K562 (cell line): ENCODE data around the gene ZNF761. TPM values are rescaled to one million over a fixed set of nuclear protein-coding genes. Genes with fewer than 3 reads are reported as not detected.
A peak's percentile ranks its signal among the peaks of the same experiment; 100 is the strongest.

ENCODE experiments used
- ATAC-seq: fragments of 200-7000 bp; cut with Tn5 transposase; 3 replicates; pipeline ENCODE4 v1.9.1; 2020; ENCODE audit warnings: moderate library complexity
- BruUV-seq: library from RNA; stranded (reverse); fragments of 400-500 nt; replicated peaks from 2 replicates; lab custom pipeline; 2021; lab: Mats Ljungman, UMichigan
- CTCF ChIA-PET: fragments of 300-600 bp; formaldehyde crosslinking; extraction: SDS; loops from one replicate; lab custom pipeline; 2021; ENCODE audit warnings: low intra/inter-chr PET ratio; lab: Yijun Ruan, JAX
- POLR2A ChIA-PET: fragments of 300-600, 350-650 bp; sonication (Branson Sonifier 250); formaldehyde crosslinking; extraction: SDS; loops from one replicate; lab custom pipeline; 2021; ENCODE audit warnings: antibody characterized with exemption, inconsistent platforms; lab: Yijun Ruan, JAX
- DNase-seq, 4 experiments: peaks; one replicate each; pipeline versions ENCODE4 v3.0.0 to v3.0.0-alpha.2; 2011 to 2018; ENCODE audit warnings: low spot score in 3 of 4, mixed read lengths in 3 of 4; ENCODE audit errors: extremely low read depth in 1 of 4
- FAIRE-seq: peaks from 2 replicates; lab custom pipeline; 2011; peaks lifted over from hg19 to GRCh38; lab: Jason Lieb, UNC
- H2AFZ ChIP-seq: 2 replicates; pipeline ENCODE4 v1.6.0; 2011; ENCODE audit warnings: low read depth, low read length, control low read depth, inconsistent platforms
- H3K27ac ChIP-seq: fragments of 200-600 bp; 3 replicates; pipeline ENCODE4 v1.8.0; 2011; ENCODE audit warnings: low read depth, mild to moderate bottlenecking, control low read depth, inconsistent platforms, low read length, moderate library complexity, mixed read lengths; ENCODE audit errors: extremely low read depth
- H3K27me3 ChIP-seq, 2 experiments: fragments of 300-600 bp in 1 of 2; 2 replicates in 1 of 2; 3 replicates in 1 of 2; pipeline versions ENCODE4 v1.6.0 to v1.8.0; 2011; ENCODE audit warnings: inconsistent platforms in 2 of 2, low read length in 2 of 2, mild to moderate bottlenecking in 1 of 2, mixed read lengths in 1 of 2, moderate library complexity in 1 of 2; ENCODE audit not compliant: control insufficient read depth in 2 of 2, insufficient read depth in 2 of 2
- H3K36me3 ChIP-seq: fragments of 300-600 bp; 3 replicates; pipeline ENCODE4 v1.8.0; 2011; ENCODE audit warnings: mild to moderate bottlenecking, low read length, inconsistent platforms; ENCODE audit not compliant: control insufficient read depth, insufficient read depth
- H3K4me1 ChIP-seq, 2 experiments: fragments of 200-600 bp in 1 of 2; replicated peaks in 1 of 2; 2 replicates in 1 of 2; 3 replicates in 1 of 2; pipeline versions ENCODE4 v1.5.1 to v1.8.0; 2011; ENCODE audit warnings: inconsistent platforms in 2 of 2, low read length in 2 of 2, mild to moderate bottlenecking in 1 of 2, mixed read lengths in 1 of 2, moderate library complexity in 1 of 2; ENCODE audit not compliant: control insufficient read depth in 2 of 2, insufficient read depth in 2 of 2
- H3K4me2 ChIP-seq: 2 replicates; pipeline ENCODE4 v1.6.1; 2011; ENCODE audit warnings: low read length, control low read depth, inconsistent platforms, mixed read lengths; ENCODE audit not compliant: insufficient read depth
- H3K4me3 ChIP-seq: fragments of 200-600 bp; sonication (generic), shearing (Covaris generic); 2 replicates; pipeline ENCODE4 v1.5.1; 2016; ENCODE audit warnings: control low read depth, inconsistent platforms
- H3K79me2 ChIP-seq: fragments of 200-600 bp; 3 replicates; pipeline ENCODE4 v1.8.0; 2011; ENCODE audit warnings: low read length, inconsistent platforms; ENCODE audit not compliant: control insufficient read depth, insufficient read depth
- H3K9ac ChIP-seq, 2 experiments: 2 replicates each; pipeline versions ENCODE4 v1.6.0 to v1.6.1; 2011; ENCODE audit warnings: low read depth in 2 of 2, low read length in 2 of 2, control low read depth in 1 of 2, inconsistent platforms in 1 of 2, mild to moderate bottlenecking in 1 of 2, mixed read lengths in 1 of 2; ENCODE audit not compliant: insufficient read depth in 1 of 2
- H3K9me1 ChIP-seq: one replicate; pipeline ENCODE4 v1.6.0; 2011; ENCODE audit warnings: inconsistent platforms, mild to moderate bottlenecking, low read length, moderate library complexity; ENCODE audit not compliant: control insufficient read depth, insufficient read depth
- H3K9me3 ChIP-seq: replicated peaks from 2 replicates; pipeline ENCODE4 v1.5.1; 2011; ENCODE audit warnings: low read depth, low read length, inconsistent platforms; ENCODE audit not compliant: control insufficient read depth, insufficient read depth
- H4K20me1 ChIP-seq: replicated peaks from 2 replicates; pipeline ENCODE4 v1.6.1; 2011; ENCODE audit warnings: low read length, inconsistent platforms, mixed read lengths; ENCODE audit not compliant: control insufficient read depth, insufficient read depth
- IRF1 ChIP-seq: sonication (generic); formaldehyde crosslinking; IDR thresholded peaks from 2 replicates; pipeline ENCODE4 v1.8.0; 2022; ENCODE audit warnings: missing genetic modification reagents, mild to moderate bottlenecking, borderline replicate concordance
- NR2C1 ChIP-seq, 2 experiments: fragments of 450-650 bp; IDR thresholded peaks; 2 replicates each; pipeline ENCODE4 v1.6.1; 2017; ENCODE audit warnings: mild to moderate bottlenecking in 2 of 2, antibody characterized with exemption in 1 of 2, inconsistent platforms in 1 of 2, missing compliant biosample characterization in 1 of 2, missing genetic modification characterization in 1 of 2
- NR2C2 ChIP-seq, 2 experiments: fragments of 200-800 bp in 1 of 2; sonication (Bioruptor generic) in 1 of 2; sonication (generic) in 1 of 2; formaldehyde crosslinking in 1 of 2; IDR thresholded peaks; 2 replicates each; pipeline versions ENCODE4 v1.6.1 to v1.8.0; 2016 to 2022; ENCODE audit warnings: mild to moderate bottlenecking in 1 of 2, missing compliant biosample characterization in 1 of 2, missing genetic modification characterization in 1 of 2, missing genetic modification reagents in 1 of 2
- POLR2G ChIP-seq: fragments of 200-400 bp; formaldehyde crosslinking; IDR thresholded peaks from 2 replicates; pipeline ENCODE4 v1.6.1; 2017; ENCODE audit warnings: low read depth, mild to moderate bottlenecking, antibody characterized with exemption, low read length, moderate library complexity
- SAP30 ChIP-seq: fragments of 200-600 bp; sonication (generic); IDR thresholded peaks from 2 replicates; pipeline ENCODE4 v1.6.1; 2012; ENCODE audit warnings: borderline replicate concordance, low read depth, mild to moderate bottlenecking, moderate library complexity, low read length, control low read depth, inconsistent platforms; ENCODE audit not compliant: insufficient read depth, poor library complexity, severe bottlenecking
- TOE1 ChIP-seq, 2 experiments: fragments of 450-650 bp in 1 of 2; sonication (generic) in 1 of 2; formaldehyde crosslinking in 1 of 2; IDR thresholded peaks; 2 replicates each; pipeline versions ENCODE4 v1.7.1 to v1.8.0; 2016 to 2022; ENCODE audit warnings: borderline replicate concordance in 2 of 2, mild to moderate bottlenecking in 2 of 2, antibody characterized with exemption in 1 of 2, inconsistent platforms in 1 of 2, low read depth in 1 of 2, missing genetic modification reagents in 1 of 2, moderate library complexity in 1 of 2
- TSC22D4 ChIP-seq: fragments of 450-650 bp; IDR thresholded peaks from 2 replicates; pipeline ENCODE4 v1.6.1; 2016; ENCODE audit warnings: missing genetic modification characterization, missing biosample characterization, control low read depth
- WGBS: fragments of 100-300 bp; shearing (Covaris generic); methylation state at CpG from one replicate; pipeline ENCODE4 v1.1.6; 2016; ENCODE audit warnings: low coverage, mixed read lengths; ENCODE audit not compliant: insufficient coverage; ENCODE audit errors: missing lambda C conversion rate; 5-methylcytosine and 5-hydroxymethylcytosine counted together
- in situ Hi-C: fragments of 300-500 bp; cut with MboI; formaldehyde crosslinking; loops from 4 replicates; pipeline ENCODE4 v1.15.0; 2018; ENCODE audit warnings: inconsistent platforms, mixed read lengths
- intact Hi-C: fragments of 100-400 bp; cut with micrococcal nuclease; formaldehyde crosslinking; loops from 2 replicates; pipeline ENCODE4 v1.14.2; 2022
- polyA plus RNA-seq, 8 experiments: library from polyadenylated mRNA; depleted of rRNA in 4 of 8; stranded (reverse) in 5 of 8; unstranded in 3 of 8; fragments of >200 nt; fragmentation: Nextera tagmentation in 2 of 8; fragmentation: Illumina TruSeq in 1 of 8; extraction: Ambion mirVana in 2 of 8; extraction: Trizol in 1 of 8; gene quantifications; 2 replicates each; pipeline versions ENCODE4 v1.2.1 to v1.2.3, GENCODE V29; 2011 to 2014; ENCODE audit warnings: inconsistent platforms in 1 of 8, missing spikeins in 1 of 8
- total RNA-seq, 7 experiments: library from RNA; depleted of rRNA in 6 of 7; stranded (reverse); fragments of >200 nt in 6 of 7; fragmentation: Illumina TruSeq in 2 of 7; extraction: Trizol in 2 of 7; gene quantifications; 2 replicates each; pipeline versions ENCODE4 v1.2.1 to v1.2.3, GENCODE V29; 2011 to 2021; ENCODE audit warnings: low replicate concordance in 1 of 7
- TF ChIP-seq, protein P1 (sequence below): fragments of 450-650 bp; IDR thresholded peaks from 2 replicates; pipeline ENCODE4 v1.6.1; 2017; ENCODE audit warnings: mild to moderate bottlenecking, moderate library complexity
- TF ChIP-seq, protein P2 (sequence below): fragments of 250-450 bp; sonication (Bioruptor Pico); IDR thresholded peaks from 2 replicates; pipeline ENCODE4 v1.8.0; 2021; ENCODE audit warnings: mild to moderate bottlenecking, moderate library complexity

Gene ZNF761
- total and polyA plus RNA-seq, 9 of the 15 experiments (the other 6 are each of a cell fraction or from before 2014, with no cell fraction given), result 10.3 to 30.2 (median 17.0) TPM

DNA sequence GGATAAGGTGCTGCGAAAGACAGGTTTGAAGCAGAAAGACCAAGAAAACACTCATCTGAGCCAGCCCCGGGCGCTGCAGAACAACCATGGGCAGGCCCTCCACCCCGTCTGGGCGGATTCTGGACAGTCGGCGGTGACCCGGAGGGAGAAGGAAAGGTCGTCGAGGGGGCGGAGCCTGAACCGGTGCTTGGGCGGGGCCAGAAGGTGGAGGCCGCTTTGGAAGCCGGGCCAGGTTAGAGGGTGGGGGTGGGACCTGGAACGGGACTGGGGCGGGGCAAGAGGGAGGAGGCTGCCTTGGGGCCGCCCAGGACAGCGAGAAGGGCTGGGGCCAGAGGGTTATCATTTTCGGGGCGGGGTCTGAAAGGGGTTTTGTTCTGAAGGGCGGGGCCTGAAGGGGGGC is 41.8 kb upstream of the ZNF761 start:
- FAIRE-seq (no peak), ATAC-seq (peak; percentile 46), DNase-seq (peak; percentile 14 to 50 (median 44))
- no peaks in the 10 kb centered on the region for H3K9me1 ChIP-seq
- in situ Hi-C loops, result no loop called here
- H3K9ac ChIP-seq, result no peak overlapping the region
- H3K27ac ChIP-seq, result no peak overlapping the region
- intact Hi-C loops, result no loop called here
- peaks cover 4 to 7% of the 10 kb centered on the region in 2 experiments; a peak in 4 of 5 replicates for H3K4me1 ChIP-seq
- no peak overlapping the region for H3K4me2 ChIP-seq
- no peak overlapping the region for H3K4me3 ChIP-seq
- CTCF ChIA-PET, result interaction anchor here (0.5 kb wide), 1 partner anchor 57 kb away, joined by 3 read pairs; no protein-coding TSS in a partner anchor
- H3K36me3 ChIP-seq, result no peaks in the 10 kb centered on the region
- no peaks in the 10 kb centered on the region for H3K27me3 ChIP-seq
- H3K79me2 ChIP-seq, result no peaks in the 10 kb centered on the region; the same call in 2 of the 3 replicates
- no peak overlapping the region for H2AFZ ChIP-seq
- peaks cover 5% of the 10 kb centered on the region for H3K9me3 ChIP-seq
- no peaks in the 10 kb centered on the region for H4K20me1 ChIP-seq
- TF ChIP-seq SAP30 (no peak), POLR2G (no peak), NR2C2 (CRISPR knock-in tag; IDR thresholded peaks at IDR 0.05) (no peak), NR2C2 (tag; IDR thresholded peaks at IDR 0.05) (peak; percentile 28; the same call in 1 of the 2 replicates), TSC22D4 (no peak), IRF1 (no peak), TOE1 (IDR thresholded peaks at IDR 0.05; ENCODE audit: borderline replicate concordance) (no peak), TOE1 (CRISPR knock-in tag; IDR thresholded peaks at IDR 0.05; ENCODE audit: borderline replicate concordance, low read depth) (no peak), NR2C1 (IDR thresholded peaks at IDR 0.05) (peak; percentile 85), NR2C1 (tag; IDR thresholded peaks at IDR 0.05) (peak; percentile 71)
- TF ChIP-seq, protein P1, sequence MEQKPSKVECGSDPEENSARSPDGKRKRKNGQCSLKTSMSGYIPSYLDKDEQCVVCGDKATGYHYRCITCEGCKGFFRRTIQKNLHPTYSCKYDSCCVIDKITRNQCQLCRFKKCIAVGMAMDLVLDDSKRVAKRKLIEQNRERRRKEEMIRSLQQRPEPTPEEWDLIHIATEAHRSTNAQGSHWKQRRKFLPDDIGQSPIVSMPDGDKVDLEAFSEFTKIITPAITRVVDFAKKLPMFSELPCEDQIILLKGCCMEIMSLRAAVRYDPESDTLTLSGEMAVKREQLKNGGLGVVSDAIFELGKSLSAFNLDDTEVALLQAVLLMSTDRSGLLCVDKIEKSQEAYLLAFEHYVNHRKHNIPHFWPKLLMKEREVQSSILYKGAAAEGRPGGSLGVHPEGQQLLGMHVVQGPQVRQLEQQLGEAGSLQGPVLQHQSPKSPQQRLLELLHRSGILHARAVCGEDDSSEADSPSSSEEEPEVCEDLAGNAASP, result no peak
- TF ChIP-seq, protein P2, sequence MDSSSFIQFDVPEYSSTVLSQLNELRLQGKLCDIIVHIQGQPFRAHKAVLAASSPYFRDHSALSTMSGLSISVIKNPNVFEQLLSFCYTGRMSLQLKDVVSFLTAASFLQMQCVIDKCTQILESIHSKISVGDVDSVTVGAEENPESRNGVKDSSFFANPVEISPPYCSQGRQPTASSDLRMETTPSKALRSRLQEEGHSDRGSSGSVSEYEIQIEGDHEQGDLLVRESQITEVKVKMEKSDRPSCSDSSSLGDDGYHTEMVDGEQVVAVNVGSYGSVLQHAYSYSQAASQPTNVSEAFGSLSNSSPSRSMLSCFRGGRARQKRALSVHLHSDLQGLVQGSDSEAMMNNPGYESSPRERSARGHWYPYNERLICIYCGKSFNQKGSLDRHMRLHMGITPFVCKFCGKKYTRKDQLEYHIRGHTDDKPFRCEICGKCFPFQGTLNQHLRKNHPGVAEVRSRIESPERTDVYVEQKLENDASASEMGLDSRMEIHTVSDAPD (CRISPR knock-in tag), result no peak
- WGBS, result 59% methylated on average over 11 of the region's 22 CpGs
- BruUV-seq, result no TSS peak
- POLR2A ChIA-PET, result interaction anchor here (0.9 kb wide), 1 partner anchor 25 kb away, joined by 3 read pairs; no protein-coding TSS in a partner anchor
